Renal cortical epithelial cell (primary cell): ENCODE results near the gene PARD3. TPM values are rescaled to one million over a fixed set of nuclear protein-coding genes. Genes with fewer than 3 reads are reported as not detected.

Source experiments
- DNase-seq: peaks from one replicate; pipeline ENCODE4 v3.0.0-alpha.2; 2011; ENCODE audit warnings: low read depth
- total RNA-seq: library from RNA; depleted of rRNA; stranded (reverse); fragments of >200 nt; gene quantifications from 2 replicates; pipeline ENCODE4 v1.2.3, GENCODE V29; 2014

The PARD3 gene
- total RNA-seq, 1 donor from 2014 or later: 154 TPM

DNA sequence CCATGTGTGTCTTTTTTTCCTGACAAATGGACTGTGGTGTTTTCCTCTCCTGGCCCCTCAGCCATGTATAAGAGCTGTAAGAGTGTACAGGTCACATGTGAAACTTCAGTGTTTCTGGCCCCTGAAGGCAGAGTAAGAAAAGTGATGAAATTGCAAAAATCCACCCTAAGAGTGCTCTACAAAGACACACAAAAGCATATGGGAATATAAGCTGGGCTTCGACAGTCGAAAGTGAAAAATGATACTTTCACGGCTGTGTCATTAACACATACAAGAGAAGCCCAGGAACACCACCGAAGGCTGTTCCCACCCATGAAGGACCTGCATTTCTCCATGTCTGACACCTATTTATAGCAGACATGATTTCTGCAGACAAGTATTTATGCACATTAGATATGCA lies 192.2 kb downstream of the PARD3 start:
- DNase-seq: no peak

DNA sequence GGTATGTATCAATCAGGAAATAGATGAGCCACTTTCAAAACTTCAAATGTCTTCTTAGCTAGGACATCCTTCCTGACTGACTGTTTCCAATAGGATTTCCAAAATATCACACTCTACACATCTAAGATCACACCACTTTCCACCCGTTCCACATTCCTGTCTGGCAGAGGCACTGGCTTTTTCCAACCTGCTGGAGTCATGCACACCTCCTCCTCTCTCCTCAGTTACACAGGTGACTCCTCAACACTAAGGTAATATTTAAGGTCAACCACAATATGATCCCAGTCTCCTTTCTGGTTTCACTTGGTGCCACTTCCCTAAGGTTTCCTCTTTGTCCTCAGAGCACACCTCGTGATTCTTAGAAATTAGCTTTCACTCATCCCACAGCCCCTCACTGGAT lies 196.5 kb downstream of the PARD3 start:
- DNase-seq: no peak

DNA sequence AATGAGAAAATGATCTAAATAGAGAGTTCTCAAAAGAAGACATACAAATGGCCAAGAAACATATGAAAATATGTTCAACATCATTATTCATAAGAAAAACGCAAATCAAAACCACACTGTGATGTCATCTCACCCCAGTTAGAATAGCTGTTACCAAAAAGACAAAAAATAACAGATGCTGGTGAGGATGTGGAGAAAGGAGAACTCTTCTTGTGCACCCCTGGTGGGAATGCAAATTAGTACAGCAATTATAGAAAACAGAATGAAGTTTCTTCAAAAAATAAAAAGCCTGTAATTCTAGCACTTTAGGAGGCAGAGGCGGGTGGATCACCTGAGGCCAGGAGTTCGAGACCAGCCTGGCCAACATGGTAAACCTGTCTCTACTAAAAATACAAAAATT lies 199.3 kb downstream of the PARD3 start:
- DNase-seq: no peak

DNA sequence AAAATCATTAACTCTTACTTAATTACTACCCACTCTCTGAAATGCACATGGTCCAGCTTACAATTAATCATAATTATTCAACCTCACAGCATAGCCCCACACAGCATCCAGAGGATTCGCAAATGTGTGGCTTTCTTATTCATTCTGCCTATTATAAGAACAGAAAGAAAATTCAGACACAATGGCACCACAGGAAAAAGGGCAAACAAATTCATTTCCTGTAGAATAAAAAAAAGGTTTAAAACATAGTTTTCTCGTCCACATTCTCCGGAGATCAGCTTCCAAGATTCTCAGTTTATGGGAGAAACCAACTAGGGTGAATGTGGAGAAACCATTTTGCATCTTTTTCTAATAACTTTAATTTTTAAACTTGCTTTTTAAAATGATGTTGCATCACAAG lies 201.6 kb downstream of the PARD3 start:
- DNase-seq: no peak

DNA sequence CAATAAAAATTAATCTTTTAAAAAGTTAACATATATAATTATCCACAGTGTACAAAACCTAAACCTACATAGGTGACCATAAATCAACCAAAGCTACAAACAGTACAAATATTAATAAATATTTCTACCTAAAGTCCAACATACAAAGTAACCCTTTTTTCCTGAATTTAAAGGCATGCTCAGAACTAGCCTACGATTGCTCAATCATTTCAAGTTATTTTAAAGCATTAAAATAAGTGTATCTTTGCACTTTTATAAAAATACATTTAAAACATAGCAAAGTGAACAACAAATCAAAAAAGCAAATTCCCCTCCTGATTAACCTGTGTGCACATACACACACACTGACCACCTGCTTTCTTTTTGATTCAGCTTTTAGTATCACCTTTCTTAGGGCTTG lies 202.2 kb downstream of the PARD3 start:
- DNase-seq: no peak

DNA sequence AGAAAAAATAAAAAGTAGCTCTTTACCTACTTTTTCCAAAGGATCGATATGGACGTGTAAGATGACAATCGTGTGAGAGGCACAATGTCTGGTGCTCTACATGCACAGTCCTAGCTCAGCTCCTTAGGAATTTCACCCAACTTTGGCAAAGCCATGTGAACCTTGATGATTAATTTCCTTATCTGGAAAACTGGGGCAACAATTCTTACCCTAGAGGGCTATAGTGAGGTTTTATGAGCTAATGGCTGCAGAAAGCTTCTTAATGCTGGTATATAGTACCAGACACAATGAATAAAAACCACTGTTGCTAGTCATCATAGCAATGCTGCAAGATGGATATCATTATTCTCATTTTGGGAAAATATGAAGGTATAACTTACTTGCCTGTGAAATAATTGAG lies 202.7 kb downstream of the PARD3 start:
- no peak for DNase-seq

DNA sequence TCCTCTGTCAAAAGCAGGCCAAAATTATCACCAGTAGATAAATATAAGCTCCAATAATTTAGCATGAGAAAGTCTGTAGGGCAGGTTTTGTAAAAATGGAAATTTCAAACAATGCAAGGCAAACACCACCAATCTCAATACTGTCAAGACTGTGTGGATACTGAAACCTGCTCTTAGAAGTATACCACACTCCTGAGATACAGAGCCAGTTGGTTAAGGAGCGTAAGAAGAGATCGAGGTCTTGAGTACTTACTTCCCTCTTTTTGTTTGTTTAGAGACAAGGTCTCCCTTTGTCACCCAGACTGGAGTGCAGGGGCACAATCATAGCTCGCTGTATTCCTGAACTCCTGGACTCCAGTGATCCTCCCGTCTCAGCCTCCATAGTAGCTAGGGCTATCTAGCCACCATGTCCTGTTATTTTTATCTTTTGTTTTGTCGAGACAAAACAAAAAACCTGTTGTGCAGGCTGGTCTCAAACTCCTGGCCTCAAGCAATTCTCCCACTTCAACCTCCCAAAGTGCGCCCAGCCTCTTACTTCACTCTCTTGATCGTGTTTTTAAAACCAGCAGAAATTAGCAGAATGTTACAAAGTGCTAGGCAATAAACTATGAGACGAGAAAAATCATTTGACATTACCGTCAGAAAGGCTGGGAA lies 205.7 kb downstream of the PARD3 start:
- no peak for DNase-seq

DNA sequence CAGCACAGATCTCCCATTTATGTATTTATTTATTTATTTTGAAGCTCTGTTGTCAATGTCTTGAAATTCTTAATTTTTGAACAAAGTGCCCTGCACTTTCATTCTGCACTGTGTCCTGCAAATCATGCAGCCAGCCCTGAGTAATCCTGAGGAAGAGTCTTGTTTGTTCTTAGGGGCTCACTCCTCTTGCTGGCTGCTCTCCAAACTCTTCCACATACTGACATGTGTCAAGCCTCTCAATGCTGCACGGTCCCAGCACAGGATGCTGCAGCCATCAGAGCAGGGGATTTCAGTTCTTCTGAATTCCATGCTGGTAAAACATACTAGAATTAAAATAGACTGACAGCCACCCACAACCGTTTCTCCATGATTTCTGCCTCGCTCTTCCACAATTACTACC lies 207.2 kb downstream of the PARD3 start:
- DNase-seq: no peak

DNA sequence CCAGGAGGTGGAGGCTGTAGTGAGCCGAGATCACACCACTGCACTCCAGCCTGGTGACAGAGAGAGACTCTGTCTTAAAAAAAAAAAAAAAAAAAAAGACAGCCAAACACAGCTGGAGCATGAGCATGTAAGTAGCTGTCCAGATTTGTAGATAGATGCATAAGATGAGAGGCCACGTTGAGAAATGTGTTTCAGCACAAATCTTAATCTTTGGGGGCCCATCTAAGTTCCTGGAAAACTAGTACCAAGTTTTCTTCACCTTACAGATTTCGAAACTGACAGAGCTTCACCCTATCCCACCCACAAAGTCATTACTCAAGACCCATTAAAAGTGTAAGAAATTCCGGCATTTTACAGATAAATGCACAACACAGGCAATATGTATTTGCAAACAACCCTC lies 208.2 kb downstream of the PARD3 start:
- DNase-seq: no peak

DNA sequence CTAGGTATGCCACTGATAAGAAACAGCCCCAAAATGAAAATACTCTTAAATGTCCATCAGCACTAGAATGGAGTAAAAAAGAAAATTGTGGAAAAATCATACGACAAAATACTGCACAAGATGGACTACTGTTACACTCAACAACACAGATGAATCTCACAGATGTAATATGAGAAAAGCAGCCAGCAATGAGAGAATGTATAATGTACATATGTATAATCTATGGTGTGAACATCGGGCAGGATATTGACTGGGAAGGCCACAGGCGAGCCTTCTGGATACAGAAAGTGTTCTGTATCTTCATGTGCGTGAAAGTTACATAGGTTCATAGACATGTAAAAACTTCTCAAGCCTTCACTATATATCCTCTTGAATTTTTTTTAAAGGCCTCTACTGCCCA lies 212.6 kb downstream of the PARD3 start:
- DNase-seq: no peak

DNA sequence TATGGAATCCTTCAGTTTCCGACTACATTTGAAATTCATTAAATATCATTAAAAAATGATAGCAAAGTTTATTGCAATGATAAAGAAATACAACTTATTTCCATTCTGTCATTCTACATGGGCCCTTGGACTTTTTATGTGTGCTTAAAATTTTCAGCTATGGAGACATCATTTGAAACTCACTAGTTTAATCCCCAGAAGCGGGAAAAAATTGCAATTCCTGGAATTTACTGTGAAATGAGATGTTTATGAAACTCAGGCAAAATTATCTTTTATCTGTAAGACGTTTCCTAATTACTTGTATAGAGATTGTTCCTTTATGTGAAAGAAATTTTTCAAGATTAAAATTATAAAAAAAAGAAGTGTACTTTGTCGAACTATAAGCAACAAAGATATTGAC lies 213.4 kb downstream of the PARD3 start:
- DNase-seq: no peak

DNA sequence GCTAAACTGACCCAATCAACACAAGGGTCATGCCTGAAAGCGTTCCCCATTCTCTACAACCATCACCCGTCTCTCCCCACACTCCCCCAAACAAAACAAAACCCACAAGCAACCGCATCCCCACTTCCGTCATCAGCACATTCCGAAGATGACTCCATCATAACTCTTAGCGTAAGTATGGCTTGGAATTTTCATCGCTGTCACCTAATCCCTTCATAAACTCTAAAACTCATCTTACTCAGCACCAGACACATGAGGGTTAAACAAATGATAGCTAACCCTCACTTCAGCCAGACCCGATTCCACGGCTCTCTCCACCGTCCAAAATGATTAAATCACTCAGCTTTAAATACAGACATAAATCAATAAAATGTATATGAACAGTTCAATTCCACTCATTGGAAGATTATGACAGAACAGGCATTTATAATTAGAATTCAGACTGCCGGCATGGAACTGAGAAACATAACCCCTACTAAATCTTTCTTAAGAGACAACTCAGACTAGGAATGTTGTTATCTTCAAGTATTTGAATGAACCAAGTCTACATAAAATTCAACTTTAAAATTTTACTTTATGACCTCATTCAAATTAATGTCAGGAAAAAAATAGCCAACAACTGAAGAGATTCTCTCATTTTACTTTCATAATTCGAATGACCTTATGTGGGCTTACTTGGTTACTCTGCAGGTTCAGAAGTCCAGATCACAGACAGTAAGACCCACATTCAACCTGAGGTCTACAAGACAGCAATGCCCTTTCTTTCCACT lies 215.9 kb downstream of the PARD3 start:
- DNase-seq: no peak

DNA sequence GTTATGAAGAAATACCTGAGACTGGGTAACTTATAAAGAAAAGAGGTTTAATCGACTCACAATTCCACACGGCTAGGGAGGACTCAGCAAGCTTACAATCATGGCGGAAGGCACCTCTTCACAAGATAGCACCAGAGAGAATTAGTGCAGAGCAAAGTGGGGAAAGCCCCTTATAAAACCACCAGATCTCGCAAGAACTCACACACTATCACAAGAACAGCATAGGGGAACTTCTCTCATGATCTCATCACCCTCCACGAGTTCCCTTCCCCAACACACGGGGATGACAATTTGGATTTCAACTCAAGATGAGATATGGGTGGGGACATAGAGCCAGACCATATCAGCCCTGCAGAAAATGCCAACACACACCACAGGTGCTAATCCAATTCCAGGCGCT lies 218.7 kb downstream of the PARD3 start:
- DNase-seq: no peak

DNA sequence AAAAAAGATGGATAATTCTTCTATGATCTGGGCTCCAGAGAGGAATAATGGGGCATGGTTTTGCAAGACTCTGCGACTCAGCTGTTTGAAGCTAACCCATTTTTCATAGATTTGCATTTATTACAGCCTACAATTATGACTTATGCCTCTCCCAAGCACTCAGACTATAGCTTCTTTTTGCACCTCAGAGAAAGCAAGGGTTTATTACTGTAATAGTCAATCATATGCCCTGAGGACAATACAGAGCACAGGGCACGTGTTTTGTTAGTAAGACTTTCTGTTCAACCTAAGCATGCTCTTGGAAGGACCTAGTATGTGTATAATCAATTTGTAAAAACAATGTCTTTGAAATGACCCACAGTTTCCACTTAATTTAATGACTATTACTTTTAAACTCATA lies 221.2 kb downstream of the PARD3 start:
- DNase-seq: no peak

DNA sequence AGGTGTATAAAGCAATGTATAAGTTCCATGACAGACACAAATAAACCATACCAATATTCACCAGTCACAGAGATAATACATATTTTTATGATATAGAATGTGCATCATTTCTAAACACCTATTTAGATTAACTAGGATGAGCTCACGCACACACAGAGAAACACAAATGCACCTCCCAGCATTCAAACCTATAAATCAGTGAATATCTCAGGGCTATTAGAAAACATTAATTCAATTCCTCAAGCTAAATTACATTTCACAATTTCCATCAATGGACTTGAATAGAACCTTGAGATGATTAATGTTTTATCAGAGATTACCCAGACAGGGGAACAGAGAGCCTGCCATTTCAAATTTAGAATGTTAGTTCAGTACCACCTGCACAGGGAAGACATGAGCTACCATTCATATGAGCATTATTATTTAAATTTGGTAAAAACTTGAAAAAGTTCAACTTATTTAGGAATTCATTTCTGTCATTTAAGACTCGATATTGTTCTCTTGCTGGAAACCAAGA lies 221.7 kb downstream of the PARD3 start:
- no peak for DNase-seq

DNA sequence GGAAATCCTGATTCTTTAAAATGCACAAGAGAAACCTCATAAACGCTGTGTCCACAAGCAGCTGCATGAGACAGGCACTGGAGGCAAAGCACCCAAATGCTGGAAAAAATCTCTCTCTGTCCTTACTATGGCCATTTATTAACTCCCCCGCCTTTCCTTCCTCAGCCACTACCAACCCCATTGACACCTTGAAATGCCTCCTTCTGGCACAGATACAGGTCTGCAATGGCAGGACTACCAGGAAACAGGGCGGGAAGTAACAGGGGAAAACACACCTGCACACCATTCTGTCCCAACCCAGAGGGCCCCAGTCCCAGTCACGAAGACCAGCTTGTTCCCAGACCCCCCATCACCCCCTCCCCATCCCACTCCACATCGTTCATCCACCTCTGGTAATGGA lies 224.3 kb downstream of the PARD3 start:
- DNase-seq: no peak

DNA sequence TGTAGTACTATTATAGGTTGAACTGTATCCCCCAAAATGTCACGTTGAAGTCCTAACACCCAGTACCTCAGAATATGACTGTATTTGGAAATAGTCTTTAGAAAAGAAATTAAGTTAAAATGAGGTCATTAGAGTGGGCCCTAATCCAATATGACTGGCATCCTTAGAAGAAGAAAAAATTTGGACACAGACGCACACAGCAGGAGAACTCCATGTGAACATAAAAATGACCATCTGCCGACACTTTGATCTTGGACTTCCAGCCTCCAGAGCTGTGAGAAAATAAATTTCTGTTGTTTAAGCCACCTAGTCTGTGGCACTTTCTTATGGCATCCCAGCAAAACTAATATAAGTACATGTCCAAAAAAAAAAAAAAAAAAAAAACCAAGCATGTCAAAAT lies 225.8 kb downstream of the PARD3 start:
- no peak for DNase-seq

DNA sequence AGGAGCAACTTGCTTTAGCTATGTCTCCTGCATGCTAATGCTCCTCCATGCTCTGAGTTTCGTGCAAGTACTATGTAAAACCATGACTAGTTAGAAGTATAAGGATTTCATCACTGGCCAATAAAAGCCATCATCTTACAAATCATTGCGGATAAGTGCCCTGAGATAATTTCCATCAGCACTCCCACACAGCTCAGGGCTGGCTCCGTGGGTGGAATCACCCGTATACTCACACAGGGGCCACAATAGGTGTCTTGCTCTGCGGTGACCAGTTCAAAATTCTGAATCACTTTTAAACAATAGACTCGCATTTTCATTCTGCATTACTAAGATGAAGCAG lies 227.4 kb downstream of the PARD3 start:
- no peak for DNase-seq

DNA sequence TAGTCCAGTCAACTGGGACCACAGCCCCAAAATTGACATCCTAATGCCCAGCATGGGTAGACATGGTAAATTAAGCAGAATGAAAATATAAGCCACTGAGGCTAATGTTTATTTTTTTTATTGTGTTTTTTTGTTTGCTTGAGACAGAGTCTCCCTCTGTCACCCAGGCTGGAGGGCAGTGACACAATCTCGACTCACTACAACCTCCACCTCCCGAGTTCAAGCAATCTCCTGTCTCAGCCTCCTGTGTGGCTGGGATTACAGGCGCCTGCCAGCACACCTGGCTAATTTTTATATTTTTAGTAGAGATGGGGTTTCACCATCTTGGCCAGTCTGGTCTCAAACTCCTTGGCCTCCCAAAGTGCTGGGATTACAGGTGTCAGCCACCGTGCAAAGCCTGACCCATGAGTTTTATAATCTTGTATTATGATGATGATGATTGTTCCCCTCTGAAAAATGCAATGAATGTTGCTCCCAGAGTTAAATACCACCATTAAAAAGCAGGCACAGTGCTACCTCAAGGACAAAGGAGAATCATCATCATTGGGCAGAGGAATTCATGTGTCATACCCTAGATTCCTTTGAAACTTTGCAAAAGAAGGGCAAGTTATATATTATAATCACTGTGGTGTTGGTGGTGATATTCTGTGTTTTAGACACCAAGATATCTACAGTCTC lies 228.0 kb downstream of the PARD3 start:
- DNase-seq: no peak

DNA sequence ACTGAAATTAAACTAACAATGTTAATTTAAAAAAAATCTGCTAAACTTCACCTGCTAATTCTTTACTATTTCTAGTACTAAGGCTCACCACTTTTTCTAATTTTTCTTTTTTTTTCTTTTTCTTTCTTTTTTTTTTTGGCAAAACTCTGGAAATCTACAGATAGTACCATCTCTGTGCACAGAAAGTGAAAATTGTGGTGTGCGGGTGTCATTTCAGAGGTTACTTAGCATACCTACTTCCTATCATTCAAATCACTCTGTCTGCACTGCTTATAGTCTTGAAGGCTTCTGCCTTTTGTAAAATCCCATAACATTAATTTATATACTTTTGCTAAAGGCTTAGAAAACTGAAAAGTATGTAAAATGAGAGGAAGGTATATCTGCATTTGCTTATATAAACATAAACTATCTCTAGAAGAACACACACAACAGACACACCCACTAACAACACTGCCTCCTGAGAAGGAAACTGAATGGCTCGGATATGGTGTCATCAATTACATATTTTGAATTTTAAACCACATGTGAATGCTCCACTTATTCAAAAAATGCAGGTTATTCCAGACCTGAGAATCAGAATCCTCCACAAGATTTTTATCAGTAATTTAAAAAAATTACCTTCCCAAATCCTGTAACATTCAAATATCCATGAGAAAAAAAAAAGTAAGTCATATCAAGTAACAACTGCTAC lies 229.5 kb downstream of the PARD3 start:
- no peak for DNase-seq

DNA sequence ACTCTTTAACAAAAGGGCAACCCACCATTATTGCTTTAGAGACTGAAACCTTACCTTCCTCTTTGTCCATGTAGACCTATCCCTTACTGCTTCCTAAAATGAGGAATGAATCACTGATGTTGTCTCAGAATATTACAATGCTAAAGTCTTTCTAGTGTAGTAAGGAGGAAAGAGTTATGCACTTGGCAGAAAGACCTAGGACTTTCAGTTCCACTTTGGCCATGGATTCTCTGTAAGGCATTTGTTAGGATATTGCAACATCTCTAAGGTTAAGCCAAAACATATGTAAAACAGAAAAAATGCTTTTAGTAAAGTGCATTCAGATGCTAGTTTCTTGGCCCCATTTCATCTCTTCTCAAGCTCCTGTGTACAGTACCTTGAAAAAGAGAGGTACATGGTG lies 230.9 kb downstream of the PARD3 start:
- DNase-seq: peak; percentile 71

DNA sequence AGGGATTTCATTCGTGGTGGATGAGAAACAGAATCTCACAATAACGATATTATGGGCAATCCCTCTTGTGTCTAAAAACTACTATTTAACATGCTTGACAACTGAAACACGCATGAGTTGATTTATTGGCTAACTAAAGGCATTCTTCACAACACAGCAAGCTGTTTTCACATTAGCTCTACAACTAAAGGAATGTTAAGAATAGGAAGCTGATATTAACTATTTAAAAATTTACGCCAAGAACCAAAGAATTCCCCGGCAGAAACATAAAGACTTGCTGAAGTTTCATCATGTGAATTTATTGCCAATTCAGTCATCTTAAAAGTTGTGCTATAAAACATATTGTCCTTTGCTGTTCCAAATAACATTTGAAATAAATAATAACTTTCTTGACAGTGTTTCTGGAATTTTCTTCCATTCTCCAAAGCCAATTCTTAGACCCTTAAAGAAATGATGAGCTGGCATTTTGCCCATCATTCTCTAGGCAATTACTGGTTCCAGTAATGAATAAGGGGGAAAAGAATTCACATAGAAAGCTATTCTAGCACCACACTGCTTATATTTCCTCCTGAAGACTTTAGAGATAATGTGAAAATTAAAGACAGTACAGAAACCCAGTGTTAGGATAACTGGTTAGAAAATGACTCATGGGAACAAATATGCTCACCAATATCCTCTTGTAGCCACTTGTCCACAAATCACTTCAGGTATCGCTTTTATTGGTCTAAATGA lies 233.1 kb downstream of the PARD3 start:
- peak; percentile 70 for DNase-seq
